Cerebellar nuclear complex (tissue), 1 donor: Measurements from ENCODE around the gene BCL2.

Source experiments
- DNase-seq, 2 experiments: peaks; one replicate each; lab custom pipeline; 2025; lab: John Stamatoyannopoulos, UW

BCL2 gene

DNA sequence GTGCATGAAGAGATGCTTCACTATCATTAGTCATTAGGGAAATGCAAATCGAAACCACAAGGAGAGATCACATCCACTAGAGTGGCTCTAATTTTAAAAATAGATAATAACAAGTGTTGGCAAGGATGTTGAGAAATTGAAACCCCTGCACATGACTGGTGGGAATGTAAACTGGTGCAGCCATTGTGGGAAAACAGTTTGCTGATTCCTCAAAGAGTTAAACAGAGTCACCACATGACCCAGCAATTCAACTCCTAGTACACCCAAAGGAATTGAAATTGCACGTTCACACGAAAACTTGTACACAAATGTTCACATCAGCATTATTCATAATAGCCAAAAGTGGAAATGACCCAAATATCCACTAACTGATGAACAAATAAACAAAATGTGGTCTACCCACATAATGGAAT is 179.5 kb downstream of the BCL2 start:
- no peak for DNase-seq

DNA sequence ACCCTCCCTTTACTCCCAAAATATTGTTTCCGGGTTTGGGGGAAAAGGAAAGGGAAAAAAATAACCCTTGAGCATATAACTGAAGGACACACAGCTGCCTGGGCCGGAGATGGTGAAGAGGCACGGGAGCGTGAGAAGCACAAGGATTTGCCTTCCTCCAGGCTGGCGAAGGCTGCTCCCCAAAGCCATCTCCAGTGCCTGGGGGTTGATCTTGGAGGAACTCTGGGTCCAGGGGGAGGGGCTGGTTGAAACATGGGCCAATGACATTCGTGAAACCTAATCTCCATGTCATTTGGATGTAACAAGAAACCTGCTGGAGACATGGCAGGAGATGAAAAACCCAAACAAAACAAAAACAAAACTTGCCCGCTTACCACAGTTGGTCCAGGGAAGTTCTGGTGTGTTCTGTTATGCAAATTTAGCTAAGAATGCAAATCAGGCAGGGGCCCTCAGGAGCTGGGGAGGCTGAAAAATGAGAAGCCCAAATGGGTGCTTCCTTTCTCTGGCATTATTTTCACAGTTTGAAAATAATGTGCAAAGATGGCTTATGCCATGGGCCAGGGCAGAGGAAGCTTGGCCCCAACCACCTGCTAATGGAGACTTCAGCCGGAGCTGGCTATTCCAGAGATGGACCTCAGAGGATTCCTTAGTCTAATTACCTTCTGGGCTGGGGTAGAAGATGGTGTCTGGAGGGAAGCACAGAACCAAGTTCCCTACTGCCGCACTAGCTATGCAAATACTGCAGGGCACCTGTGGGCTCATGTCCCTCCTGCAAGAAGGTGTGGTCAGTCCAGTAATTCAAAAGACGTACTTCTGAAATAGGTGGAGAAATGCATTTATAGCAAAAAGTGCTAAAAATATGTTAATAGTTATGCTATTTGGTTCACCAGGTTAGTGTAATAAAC is 180.9 kb downstream of the BCL2 start:
- DNase-seq: no peak

DNA sequence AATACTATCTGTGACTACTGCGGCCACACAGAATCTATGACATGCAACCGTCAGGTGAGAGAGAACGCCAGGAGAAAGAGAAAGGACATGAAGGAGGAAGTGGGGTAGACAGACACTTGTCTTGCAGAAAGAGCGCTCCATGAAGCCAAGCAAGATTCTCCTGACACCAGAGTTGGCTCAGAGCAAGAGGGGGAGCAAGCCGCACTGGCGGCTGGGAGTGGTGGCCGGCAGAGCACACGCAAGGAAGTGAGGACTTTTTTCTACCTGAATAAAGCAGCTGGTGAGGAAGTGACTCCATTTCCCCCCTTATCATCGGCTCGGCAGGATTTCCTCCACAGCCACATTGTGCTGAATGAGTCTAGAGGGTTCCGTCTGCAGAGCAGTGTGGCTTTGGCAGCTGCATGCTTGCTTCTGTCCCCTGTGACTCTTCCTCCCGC is 181.6 kb downstream of the BCL2 start:
- DNase-seq: no peak

DNA sequence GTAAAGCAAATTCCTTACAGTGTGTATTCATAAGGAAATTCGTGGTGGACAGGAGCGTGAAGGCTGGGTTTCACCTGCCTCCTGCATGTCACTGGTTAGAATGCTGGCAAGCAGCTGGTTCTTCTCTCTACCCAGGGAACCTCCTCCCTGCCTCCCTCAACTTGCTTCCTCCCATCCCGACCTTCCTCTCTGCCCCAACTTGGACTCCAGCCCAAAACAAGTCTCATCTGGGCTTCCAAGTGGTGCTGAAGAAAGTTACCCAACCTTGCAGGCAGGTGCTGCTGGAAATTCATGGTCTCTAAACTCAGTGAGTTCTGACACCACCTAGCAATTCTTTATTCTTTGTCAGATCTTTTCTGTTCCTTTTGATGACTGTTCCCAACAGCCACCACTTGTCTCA is 184.5 kb downstream of the BCL2 start:
- DNase-seq: no peak

DNA sequence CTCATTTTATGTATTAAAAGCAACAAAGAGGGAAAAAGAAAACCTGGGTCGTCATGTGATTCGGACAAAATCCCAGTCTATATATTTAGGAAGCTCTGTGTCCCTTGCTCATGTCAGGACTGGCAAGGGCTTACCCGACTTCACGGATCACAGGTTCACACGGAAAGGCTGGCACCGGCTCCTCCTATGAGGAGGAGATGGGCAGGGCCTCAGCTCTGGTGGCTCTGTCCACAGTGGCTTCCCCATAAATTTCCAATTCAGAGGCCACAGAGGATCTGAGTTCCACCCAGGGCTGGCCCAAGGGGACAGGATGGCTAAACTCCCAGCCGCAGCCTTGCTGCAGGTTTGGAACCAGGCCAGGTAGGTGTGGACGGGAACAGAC is 186.8 kb downstream of the BCL2 start:
- no peak for DNase-seq

DNA sequence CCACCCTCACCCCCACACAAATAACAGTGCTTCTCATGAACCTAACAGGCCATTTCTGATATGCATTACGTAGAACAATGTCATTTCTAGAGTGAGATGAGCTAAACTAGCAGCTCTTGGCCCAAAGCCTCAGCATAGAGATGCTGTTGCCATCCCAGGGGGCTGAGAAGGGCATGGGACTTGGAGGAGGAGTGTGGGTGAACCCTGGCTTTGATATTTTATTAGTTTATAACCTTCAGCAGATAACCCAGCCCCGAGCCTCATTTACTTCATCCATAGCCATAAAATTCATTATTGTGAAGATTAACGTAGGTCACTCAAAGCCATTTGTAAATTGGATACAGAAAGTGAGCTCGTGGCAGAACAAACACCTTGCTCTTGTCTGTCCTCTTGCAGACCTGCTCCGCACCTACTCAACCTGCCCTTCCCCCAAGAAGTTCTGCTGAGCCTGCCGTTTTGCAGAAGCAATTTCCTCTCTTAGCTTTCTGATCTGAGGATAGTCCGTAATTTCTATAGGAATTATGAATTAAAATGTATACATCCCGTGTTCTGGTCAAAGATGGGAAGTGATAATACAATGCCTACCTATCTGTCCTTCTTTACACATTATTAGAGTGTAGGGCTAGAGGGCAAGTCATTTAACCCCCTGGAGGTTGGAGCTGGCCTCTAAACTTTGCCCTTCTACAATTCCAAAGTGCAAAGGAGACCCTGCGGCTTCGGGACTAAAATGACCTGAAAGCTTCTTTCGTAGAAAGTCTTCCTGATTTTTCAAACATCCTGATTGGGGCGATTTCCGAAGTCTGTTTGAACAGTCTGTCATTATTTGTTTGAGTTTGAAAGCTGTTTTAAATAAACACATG is 187.4 kb downstream of the BCL2 start:
- no peak for DNase-seq

DNA sequence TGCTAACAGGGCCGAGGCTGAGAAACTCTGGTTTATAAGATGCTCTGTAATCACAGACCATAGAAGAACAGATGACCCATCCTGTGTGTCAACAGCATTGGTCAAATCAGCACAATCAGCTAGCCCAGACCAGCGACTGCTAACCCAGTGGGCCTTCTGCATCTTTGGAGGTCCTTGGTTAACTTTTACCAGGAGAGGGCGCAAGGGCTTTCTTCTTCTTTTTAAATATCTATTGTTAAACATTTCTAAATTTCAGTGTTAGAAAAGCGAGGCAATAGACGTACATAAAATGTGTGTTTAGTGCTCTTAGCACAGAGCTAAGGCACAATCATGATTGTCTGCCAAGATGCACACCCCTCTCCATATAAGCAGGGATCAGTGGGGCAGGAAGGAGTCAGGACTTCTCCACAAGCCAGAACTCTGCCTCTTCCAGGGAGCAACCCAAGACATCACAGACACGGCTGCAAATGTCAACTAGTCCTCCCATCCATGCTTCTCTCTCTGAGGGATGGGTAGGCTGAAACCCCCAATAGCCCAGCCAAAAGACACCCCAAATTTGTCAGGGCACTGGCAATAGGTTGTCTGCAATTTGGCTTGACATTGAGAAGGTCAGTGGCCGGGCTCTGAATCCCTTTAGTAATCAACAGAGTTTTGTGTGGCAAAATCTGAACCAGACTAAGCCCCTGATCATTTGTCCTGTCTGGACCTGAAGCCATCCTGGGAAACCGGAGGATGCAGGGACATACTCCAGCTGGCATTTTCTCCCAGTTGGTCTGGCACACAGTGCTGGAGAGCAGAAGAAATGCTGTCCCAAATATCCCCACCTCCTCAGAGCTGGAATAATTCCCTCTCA is 188.2 kb downstream of the BCL2 start:
- DNase-seq: no peak

DNA sequence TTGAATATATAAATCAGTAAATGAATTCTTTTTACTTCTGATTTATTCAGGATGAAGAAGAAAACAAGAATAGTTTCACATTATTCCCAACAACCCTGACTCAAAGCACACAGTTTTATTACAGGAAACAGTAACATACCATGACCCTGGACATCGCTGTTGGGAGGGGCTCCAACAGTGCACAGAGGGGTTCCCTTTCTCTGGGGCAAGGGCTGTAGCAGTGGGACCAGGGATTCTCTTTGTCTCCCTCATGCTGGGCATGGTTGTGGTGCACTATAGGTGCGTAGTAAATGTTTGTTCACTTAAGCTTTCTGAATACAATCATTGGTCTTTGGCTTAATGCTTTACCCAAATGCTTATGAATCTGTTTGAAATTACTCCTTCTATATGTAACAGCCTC is 189.4 kb downstream of the BCL2 start:
- no peak for DNase-seq

DNA sequence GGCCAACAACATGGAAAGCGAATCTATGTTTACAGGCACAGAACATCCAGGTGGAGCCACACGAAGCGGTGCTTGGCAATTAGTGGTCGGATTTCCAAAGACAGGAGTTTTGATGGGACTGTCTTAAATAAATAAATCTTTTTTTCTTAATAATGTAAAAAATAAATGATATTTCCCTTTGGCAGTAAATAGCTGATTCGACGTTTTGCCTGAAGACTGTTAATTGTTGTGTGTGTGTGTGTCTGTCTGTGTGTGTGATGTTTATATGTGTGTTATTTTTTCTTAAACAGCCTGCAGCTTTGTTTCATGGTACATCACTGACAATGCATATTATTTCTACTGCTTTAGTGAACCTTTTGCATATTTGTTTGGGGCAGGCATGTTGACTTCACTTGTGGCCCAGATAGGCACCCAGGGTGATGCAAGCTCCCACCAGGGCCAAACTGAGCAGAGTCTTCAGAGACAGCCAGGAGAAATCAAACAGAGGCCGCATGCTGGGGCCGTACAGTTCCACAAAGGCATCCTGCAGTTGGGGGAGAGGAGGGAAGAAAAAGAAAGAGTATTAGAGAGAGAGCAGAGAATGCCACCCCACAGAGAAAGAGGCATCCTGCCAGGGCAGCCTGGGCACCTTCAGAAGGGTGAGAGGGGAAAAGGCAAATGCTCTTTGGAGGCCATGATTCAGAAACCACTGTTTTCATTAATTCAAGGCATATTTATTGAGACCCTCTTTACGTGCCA is 191.2 kb downstream of the BCL2 start:
- DNase-seq: no peak

DNA sequence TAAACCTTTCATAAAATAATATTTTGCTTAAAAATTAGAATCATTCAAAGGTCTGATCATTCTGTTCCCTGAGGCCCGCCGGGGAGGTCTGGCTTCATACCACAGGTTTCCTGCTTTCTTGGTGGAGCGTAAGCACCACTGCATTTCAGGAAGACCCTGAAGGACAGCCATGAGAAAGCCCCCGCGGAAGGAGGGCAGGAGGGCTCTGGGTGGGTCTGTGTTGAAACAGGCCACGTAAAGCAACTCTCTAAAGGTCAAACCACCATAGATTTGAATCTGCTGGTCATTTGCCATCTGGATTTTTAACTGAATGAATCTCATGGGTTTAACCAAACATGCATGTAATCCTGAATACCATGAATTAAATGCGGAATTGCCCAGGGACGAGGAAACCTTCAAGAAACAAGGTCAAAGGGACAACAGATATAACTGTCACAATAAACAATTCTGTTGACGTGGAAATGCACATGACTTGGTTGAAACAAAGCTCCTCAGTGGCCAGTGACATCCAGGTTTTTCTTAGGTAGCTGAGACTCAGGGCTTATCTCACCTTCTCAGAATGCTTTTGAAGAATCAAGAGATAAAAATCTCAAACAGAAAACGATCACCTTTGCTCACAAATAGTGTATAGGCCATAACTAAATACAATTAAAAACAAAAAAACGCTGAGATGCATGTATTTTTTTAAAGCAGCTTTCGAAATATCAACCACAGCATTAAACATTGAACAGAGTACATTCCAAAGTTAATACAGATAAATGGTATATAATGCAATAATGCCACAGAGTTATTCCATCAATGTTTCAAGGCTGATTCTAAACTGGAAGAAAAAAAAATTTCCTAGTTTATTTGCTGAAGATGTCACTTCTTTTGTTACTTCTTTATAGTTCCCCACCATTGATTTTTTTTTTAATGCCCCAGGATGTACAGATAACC is 193.2 kb downstream of the BCL2 start:
- no peak for DNase-seq

DNA sequence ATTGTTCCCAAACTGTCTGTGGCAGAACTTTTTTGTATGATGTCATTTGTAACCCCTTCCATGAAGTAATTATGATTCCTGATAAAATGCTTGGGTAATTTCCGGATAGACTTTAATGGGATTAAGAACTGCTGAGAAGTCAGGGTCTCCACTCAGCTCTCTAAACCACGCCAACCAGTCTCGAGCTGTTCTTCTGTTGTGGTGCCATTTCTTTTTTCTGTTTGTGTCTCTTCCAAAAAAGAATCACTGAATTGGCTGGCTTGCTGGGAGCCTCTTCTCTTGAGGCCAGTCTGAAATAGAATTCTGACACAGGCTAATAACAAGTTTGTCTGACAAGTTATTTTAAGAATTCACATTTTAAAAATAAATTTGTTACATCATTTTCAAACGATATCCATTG is 198.9 kb downstream of the BCL2 start:
- no peak for DNase-seq

DNA sequence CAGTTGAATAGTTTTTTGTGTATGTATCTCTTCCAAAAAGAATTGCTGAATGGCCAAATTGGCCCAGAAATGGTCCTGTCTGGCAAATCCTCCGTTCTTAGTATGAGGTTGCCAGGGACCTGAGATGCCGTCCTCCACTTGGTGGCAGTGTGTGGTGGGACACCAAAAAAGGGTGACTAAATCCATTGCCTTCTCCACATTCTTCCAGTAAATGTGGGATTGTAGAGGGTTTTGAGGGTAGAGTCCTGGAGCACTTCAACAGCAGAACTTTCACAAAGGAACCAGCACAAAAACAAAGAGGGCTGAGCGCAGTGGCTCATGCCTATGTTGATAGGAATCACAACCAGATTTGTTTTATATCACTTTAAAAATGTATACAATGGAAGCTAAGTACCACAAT is 199.9 kb downstream of the BCL2 start:
- no peak for DNase-seq

DNA sequence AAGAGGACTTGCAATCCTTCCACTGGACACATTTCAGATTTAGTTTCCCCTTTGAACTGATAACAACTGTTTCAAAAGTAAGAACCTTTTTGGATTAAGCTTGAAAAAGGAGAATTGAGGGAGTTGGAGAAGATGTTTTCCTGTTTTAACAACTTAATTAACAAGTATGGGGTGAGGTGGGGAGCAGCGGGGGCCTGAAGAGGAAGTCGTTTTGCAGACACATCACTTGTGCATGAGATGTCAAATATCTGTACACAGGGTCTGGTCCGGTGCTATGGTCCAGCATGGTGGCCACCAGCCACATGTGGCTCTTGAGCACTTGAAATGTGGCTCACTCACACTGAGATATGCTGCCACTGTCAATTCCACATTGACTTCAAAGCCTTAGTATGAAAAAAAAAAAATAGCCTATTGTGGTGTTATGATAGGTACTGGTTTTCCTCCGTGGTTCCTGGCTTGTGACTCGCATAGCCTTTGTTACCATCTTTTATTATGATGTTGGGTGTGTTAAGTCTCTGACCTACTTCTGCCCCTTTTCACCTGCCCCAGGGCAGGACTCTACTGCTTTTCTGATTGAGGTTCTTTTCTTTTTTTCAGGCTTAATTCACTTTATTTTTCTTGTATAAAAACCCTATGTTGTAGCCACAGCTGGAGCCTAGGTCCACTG is 205.5 kb downstream of the BCL2 start:
- DNase-seq: no peak

DNA sequence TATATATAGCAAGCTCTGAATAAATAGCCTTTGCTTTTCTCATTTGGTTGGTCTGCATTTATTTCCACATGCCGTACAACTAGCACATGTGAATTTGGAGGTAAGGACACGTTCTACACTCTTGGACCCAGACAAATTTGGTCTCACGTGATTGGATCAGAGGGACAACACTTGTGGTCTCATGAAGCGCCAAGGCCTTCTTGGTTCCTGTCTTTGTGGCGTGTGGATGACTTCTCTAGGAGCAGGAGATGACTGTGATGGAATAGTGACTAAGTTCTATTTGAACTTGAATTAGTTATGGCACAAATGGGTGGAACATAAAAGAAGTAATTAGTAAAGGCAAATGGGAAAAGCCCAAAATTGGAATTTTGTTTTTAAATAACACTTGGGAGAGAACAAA is 206.9 kb downstream of the BCL2 start:
- DNase-seq: no peak

DNA sequence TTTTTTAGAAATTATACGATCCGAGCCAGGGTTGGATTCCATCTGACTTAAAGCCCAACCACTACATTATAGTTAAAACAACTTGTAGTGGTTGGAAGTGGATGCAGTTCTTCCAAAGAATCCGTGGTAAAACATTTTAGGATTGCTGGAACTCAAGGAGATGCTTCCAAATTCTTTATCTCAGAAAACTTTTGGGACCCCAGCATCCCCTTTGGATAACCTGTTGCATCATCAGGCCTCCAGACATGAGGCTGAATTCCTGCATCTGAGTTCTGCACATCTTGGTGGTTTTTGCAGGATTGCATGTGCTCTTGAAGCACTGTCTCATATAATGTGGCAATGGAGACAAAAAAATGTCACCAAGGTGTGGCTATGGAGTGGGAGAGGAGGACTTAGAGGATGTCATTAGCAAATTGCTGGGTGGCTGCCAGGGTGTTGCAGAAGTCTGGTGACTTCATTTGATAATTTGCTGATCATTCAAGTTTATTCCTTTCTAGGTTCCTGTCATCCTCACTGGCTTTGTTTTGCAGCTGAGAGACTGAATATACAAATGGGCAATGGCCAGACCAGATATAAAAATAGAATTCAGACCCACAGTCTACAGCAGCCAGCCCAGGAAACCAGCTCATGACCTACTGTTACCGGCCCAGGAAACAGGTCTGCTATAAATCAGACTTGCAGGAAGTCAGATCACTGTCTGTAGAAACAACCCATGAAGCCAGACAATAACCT is 207.7 kb downstream of the BCL2 start:
- no peak for DNase-seq

DNA sequence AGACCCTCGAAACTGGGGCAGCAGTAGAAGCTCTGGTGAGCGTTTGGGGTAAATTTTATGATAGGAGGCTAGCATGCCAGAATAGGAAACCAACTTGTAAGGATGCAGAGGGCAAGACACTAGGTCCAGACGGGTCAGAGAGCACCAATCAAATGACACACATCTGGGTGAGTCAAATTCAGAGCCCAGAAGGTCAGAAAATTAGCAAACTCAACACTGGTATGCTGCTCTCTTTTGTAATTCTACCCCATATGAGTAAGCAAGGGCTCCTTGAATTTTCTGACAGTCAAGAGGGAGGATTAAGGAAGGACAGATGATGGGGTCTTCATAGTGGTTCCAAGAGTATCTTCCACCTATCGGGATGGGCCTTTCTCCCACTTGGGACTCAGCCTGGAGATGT is 209.8 kb downstream of the BCL2 start:
- no peak for DNase-seq

DNA sequence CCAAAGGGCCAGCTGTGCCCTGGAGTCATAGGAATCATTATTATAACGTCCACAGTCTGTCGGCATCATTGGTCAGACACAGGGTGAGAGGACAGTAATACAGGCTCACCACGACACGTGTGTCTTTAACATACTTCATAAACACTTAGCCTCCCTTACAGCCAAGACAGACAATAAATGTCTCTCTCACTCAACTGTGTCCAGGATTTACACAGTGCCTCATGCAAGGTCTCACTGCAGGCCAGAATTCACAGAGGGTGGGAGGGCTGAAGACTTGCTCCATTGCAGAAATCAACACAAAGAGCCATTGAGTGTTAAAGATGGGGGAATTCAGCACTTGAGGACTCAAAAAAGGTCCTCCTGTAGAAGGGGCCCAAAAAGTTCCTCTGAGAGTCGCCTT is 210.5 kb downstream of the BCL2 start:
- no peak for DNase-seq

DNA sequence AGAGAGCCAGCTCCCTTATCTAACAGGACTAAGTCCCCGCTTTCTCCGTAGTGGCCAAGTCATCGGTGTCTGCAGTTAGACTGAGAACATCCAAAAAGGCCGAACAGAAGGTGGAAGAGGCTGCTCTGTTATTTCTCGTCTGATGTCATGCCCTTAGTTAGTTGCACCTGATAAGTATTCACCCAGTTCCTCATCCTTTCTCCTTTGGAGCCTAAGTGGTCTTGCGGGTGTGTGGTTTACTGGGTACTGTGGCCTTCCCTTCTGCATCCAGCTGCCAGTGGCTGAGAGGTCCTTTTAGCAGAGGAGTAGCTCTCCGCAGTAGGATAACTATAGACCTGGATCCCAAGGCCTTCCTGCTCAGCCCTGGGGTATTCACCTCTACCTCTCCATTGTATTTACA is 211.6 kb downstream of the BCL2 start:
- no peak for DNase-seq
